HG03060 (cell line): ENCODE data around the gene CX3CR1.
"Not testable (repeated sequence)": the region's sequence is repeated elsewhere in the genome, so short reads cannot be mapped to it uniquely, and the experiment has no call there.

Experiments
- ATAC-seq: cut with Tn5 transposase; IDR thresholded peaks from one replicate; pipeline ENCODE4 v1.9.1; 2021; ENCODE audit warnings: low read depth, moderate number of reproducible peaks; ENCODE audit not compliant: unreplicated experiment

Gene CX3CR1, protein sequence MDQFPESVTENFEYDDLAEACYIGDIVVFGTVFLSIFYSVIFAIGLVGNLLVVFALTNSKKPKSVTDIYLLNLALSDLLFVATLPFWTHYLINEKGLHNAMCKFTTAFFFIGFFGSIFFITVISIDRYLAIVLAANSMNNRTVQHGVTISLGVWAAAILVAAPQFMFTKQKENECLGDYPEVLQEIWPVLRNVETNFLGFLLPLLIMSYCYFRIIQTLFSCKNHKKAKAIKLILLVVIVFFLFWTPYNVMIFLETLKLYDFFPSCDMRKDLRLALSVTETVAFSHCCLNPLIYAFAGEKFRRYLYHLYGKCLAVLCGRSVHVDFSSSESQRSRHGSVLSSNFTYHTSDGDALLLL

DNA sequence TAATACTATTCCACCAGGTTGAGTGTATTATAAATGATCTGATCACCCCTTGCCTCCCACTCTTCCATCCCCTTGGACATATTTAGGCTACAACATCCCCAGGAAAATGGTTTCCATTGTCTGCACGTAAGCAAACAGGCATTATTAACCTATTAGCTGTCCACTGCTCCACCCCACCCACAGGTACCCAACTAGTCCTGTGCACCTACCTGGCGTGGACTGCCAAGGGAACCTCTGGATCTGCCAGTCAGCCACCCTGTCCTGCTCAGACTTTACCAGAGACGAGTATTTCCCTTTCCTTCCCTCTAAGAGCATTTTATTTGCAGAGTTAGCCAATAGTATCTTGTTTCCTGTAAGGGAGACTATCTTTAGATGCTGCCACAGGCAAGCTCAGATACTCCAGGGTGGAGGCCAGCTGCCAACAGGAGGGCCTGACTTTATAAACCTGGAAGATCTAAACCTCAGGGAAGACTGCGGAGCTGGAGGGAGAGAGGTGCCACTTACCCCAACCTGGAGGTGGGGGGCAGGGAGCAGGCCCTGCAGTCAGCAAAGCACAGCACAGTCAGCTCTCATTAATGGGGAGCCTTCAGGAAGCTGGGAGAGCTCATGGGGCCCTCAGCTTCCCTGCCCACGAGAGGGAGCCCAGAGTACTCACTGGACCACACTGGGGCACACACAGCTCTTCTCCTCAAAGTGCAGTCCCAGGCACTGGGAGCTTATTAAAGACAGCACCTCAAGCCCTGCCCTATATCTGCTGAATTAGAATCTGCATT lies at the start of gene CX3CR1:
Gene CX3CR1, minus strand, starts transcription at position 292 of the 773 bp plus-strand sequence. CDS start 13,527 bp downstream, outside the sequence.
- no peak for ATAC-seq

- ATAC-seq = no peak
Observed at GRCh38 chr3:39329493-39329892, 49.7 kb upstream of the CX3CR1 start, which contains the start of gene CCR8. Gene CCR8, plus strand, starts transcription at chr3:39329709. Its CDS starts 2,623 bp downstream, at chr3:39332332.

- ATAC-seq = peak; percentile 50
Observed at GRCh38 chr3:39327746-39328349, 48.0 kb upstream of the CX3CR1 start.

- ATAC-seq = no peak
Observed at GRCh38 chr3:39327053-39327745, 47.4 kb upstream of the CX3CR1 start.

- ATAC-seq = no peak
Observed at GRCh38 chr3:39325236-39325635, 45.4 kb upstream of the CX3CR1 start.

GRCh38 chr3:39323494-39323893 lies 43.7 kb upstream of the CX3CR1 start:
- no peak for ATAC-seq

GRCh38 chr3:39322936-39323335 lies 43.1 kb upstream of the CX3CR1 start:
- no peak for ATAC-seq

DNA sequence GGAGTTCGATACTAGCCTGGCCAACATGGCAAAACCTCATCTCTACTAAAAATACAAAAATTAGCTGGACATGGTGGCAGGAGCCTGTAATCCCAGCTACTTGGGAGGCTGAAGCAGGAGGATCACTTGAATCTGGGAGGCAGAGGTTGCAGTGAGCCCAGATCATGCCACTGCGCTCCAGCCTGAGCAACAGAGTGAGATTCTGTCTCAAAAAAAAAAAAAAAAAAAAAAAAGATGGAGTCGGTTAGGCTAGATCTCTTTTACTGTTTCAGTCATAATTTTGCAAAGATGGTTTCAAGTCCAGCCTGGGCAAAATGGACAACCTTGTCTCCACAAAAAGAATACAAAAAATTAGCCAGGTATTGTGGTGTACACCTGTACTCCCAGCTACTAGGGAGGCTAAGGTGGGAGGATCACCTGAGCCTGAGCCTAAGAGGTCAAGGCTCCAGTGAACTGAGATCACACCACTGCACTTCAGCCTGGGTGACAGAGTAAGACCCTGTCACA lies 42.4 kb upstream of the CX3CR1 start:
- not testable (repeated sequence) for ATAC-seq

GRCh38 chr3:39321574-39321983 lies 41.7 kb upstream of the CX3CR1 start:
- not testable (repeated sequence) for ATAC-seq

DNA sequence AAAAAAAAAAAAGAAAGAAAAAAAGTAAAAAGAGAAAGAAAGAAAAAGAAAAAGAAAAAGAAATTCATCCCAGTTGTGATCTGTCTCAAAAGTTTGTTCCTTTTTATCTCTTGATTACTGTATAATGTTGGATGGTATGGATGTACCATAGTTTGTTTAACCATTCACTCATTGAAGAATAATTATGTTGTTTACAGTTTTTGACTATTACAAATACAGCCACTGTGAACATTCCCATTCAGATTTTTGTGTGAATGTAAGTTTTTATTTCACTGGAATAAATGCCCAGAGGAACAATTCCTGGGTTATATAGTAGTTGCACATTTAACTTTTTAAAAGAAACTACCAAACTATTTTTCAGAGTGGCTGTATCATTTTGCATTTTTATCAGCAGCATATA lies 39.4 kb upstream of the CX3CR1 start:
- ATAC-seq = no peak

- ATAC-seq = no peak
Observed at GRCh38 chr3:39318301-39318700, 38.5 kb upstream of the CX3CR1 start.

DNA sequence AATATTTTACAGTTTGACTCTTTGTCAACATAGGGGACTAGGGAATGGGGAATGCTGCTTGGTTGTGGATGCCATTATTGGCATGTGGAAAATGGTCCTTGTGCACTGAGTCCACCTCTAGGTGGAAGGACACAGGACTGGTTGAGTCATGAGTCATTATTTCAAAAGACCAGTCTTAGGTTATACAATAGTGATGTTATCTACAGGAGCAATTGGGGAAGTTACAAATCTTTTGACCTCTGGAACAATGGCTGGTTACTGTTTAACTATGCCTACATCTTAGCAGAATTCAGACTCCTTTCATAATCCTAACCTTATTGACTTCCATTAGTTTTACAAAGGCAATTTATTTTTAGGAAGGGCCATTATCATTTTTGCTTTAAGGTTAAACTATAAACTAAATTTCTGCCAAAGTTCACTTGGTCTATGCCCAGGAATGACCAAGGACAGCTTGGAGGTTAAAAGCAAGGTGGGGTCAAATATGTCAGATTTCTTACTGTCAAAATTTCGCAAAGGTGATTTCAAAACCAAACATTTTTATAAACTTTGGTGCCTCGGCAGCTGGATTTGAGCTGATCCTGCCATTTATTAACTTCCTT lies 37.8 kb upstream of the CX3CR1 start:
- ATAC-seq = no peak

- no peak for ATAC-seq
Observed at GRCh38 chr3:39315420-39315819, 35.6 kb upstream of the CX3CR1 start.

DNA sequence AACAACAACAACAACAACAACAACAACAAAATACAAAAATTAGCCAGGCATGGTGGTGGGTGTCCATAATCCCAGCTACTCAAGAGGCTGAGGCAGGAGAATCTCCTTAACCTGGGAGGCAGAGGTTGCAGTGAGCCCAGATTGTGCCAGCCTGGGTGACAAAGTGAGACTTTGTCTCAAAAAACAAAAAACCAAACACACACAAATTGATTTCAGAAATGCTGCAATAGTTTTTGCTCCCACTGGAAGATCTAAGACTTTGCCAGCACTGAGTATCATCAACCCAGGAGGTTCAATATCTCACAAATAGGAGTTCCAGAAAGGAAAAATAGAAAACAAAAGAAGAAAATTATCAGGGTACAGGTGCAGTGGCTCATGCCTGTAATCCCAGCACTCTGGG lies 33.5 kb upstream of the CX3CR1 start:
- no peak for ATAC-seq

DNA sequence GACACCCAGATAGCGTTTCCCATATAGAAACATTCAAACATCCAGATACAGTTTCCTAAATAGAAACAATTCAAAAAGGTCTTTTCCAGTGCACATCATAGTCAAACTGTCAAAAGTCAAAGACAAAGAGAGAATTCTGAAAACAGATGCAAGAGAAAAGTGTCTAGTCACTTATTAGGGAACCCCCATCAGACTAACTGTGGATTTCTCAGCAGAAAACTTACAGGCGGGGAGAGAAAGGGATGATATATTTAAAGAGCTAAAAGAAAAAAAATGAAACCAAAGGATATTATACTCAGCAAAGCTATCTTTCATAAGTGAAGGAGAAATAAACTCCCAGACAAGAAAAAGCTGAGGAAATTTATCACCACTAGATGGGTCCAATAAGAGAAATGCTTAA lies 22.3 kb upstream of the CX3CR1 start:
- ATAC-seq = no peak

- ATAC-seq = no peak
Observed at GRCh38 chr3:39299279-39299678, 19.4 kb upstream of the CX3CR1 start.

- ATAC-seq = no peak
Observed at GRCh38 chr3:39296197-39297077, 16.6 kb upstream of the CX3CR1 start.

DNA sequence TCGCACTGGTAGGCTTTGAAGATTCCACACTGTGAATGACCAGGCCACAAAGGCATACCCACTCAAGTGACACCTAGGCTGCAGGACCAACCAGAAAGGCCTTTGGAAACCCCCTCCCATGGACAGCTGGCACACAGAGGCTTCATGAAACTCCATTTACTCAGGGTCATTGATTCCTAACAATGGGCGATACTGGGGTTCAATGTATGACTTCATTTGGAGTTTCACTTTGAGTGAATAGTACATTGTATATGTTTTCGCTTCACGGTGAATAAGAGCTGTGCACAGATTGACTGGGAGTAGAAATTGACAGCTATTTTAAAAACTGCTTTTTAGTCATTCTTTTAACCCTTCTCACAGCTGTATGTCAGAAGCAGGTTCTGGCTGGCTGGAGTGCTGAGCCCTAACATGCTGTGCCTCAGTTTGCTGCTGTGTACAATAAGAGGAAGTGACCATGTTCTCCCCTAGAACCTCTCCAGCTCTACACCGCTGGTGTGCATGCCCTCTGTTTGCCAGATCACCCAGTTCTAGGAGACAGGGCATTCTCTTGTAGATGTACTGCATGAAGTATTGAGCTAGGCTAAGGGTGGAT lies 15.4 kb upstream of the CX3CR1 start:
- ATAC-seq = peak; percentile 90
